ENCODE measurements around the gene PCCB.
"Not testable (repeated sequence)": the region's sequence is repeated elsewhere in the genome, so short reads cannot be mapped to it uniquely, and the experiment has no call there.

PCCB gene

GRCh38 chr3:136263251-136263650 lies 13.1 kb downstream of the PCCB start:
- DNase-seq, result no peak

GRCh38 chr3:136266468-136267125 lies 16.5 kb downstream of the PCCB start:
- DNase-seq, result not testable (repeated sequence)

- DNase-seq, result no peak
These were observed 17.1 kb downstream of the PCCB start for GRCh38 chr3:136267235-136267634.

- no peak for DNase-seq
These were observed 20.0 kb downstream of the PCCB start for GRCh38 chr3:136270179-136270578.

GRCh38 chr3:136271626-136272025 lies 21.5 kb downstream of the PCCB start:
- DNase-seq, result not testable (repeated sequence)

GRCh38 chr3:136276049-136276755 lies 26.1 kb downstream of the PCCB start:
- DNase-seq, result no peak

GRCh38 chr3:136277115-136277514 lies 27.0 kb downstream of the PCCB start:
- no peak for DNase-seq

- no peak for DNase-seq
These were observed 27.5 kb downstream of the PCCB start for GRCh38 chr3:136277634-136278033.

- DNase-seq, result no peak
These were observed 29.0 kb downstream of the PCCB start for GRCh38 chr3:136279092-136279491.

- DNase-seq, result no peak
These were observed 30.8 kb downstream of the PCCB start for GRCh38 chr3:136280961-136281360.

GRCh38 chr3:136281966-136282520 lies 31.9 kb downstream of the PCCB start:
- no peak for DNase-seq

GRCh38 chr3:136283627-136284026 lies 33.5 kb downstream of the PCCB start:
- DNase-seq, result no peak

GRCh38 chr3:136291302-136291701 lies 41.2 kb downstream of the PCCB start:
- DNase-seq, result no peak

GRCh38 chr3:136292500-136292899 lies 42.4 kb downstream of the PCCB start:
- DNase-seq, result no peak

GRCh38 chr3:136293279-136293678 lies 43.1 kb downstream of the PCCB start:
- DNase-seq, result no peak

- DNase-seq, result no peak
These were observed 44.0 kb downstream of the PCCB start for GRCh38 chr3:136294176-136294575.

GRCh38 chr3:136296960-136297359 lies 46.8 kb downstream of the PCCB start:
- DNase-seq, result no peak

GRCh38 chr3:136297826-136298225 lies 47.7 kb downstream of the PCCB start:
- DNase-seq, result no peak

GRCh38 chr3:136300444-136300843 lies 50.3 kb downstream of the PCCB start:
- DNase-seq, result no peak

- DNase-seq, result no peak
These were observed 55.7 kb downstream of the PCCB start for GRCh38 chr3:136305879-136306278.

GRCh38 chr3:136311261-136311660 lies 61.1 kb downstream of the PCCB start:
- no peak for DNase-seq

- no peak for DNase-seq
These were observed 61.8 kb downstream of the PCCB start for GRCh38 chr3:136311968-136312367.

- no peak for DNase-seq
These were observed 76.2 kb downstream of the PCCB start for GRCh38 chr3:136326316-136326715.

GRCh38 chr3:136327671-136328070 lies 77.5 kb downstream of the PCCB start:
- no peak for DNase-seq
